OCI-LY7 (cell line): Measurements from ENCODE around the gene PSPH.
"Not testable (repeated sequence)": the region's sequence is repeated elsewhere in the genome, so short reads cannot be mapped to it uniquely, and the experiment has no call there.

Experiments used
- EZH2phosphoT487 ChIP-seq: fragments of 200-600 bp; sonication (generic); IDR thresholded peaks from 2 replicates; pipeline ENCODE4 v1.6.1; 2018; ENCODE audit warnings: low read depth, borderline replicate concordance, mild to moderate bottlenecking, mixed run types, antibody characterized with exemption, low read length, moderate library complexity, mixed read lengths
- TF ChIP-seq, protein P1 (sequence below): fragments of 200-600 bp; sonication (generic); conservative IDR thresholded peaks from 2 replicates; pipeline ENCODE4 v1.5.1; 2014; ENCODE audit warnings: mild to moderate bottlenecking, antibody characterized with exemption, low read length, moderate library complexity, mixed read lengths

DNA sequence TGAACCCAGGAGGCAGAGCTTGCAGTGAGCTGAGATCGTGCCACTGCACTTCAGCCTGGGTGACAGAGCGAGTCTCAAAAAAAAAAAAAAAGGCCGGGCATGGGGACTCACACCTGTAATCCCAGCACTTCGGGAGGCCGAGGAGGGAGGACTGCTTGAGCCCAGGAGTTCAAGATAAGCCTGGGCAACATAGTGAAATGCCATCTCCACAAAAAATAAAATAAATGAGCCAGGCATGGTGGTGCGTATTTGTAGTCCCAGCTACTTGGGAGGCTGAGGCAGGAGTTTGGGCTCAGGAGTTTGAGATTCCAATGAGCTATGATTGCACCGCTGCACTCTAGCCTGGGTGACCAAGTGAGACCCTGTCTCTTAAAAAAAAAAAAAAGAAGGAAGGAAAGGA is 18.7 kb downstream of the PSPH start:
- TF ChIP-seq, protein P1, sequence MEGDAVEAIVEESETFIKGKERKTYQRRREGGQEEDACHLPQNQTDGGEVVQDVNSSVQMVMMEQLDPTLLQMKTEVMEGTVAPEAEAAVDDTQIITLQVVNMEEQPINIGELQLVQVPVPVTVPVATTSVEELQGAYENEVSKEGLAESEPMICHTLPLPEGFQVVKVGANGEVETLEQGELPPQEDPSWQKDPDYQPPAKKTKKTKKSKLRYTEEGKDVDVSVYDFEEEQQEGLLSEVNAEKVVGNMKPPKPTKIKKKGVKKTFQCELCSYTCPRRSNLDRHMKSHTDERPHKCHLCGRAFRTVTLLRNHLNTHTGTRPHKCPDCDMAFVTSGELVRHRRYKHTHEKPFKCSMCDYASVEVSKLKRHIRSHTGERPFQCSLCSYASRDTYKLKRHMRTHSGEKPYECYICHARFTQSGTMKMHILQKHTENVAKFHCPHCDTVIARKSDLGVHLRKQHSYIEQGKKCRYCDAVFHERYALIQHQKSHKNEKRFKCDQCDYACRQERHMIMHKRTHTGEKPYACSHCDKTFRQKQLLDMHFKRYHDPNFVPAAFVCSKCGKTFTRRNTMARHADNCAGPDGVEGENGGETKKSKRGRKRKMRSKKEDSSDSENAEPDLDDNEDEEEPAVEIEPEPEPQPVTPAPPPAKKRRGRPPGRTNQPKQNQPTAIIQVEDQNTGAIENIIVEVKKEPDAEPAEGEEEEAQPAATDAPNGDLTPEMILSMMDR = not testable (repeated sequence)
- not testable (repeated sequence) for TF ChIP-seq EZH2phosphoT487
